Muscle layer of colon (tissue), 2 donors: ENCODE measurements around the gene SCGN.

Experiments
- H3K27ac ChIP-seq: one replicate; pipeline ENCODE4 v1.7.0; 2013; ENCODE audit warnings: low read depth, mild to moderate bottlenecking, low read length, moderate library complexity
- H3K27me3 ChIP-seq, 2 donors: one replicate each; pipeline ENCODE4 v1.7.0; 2013; ENCODE audit warnings: low read length in 2 of 2, mild to moderate bottlenecking in 2 of 2; ENCODE audit not compliant: insufficient read depth in 2 of 2, control insufficient read depth in 1 of 2
- H3K36me3 ChIP-seq: one replicate; pipeline ENCODE4 v1.7.0; 2013; ENCODE audit warnings: mild to moderate bottlenecking, low read length; ENCODE audit not compliant: insufficient read depth
- H3K4me1 ChIP-seq: one replicate; pipeline ENCODE4 v1.7.0; 2013; ENCODE audit warnings: mild to moderate bottlenecking, low read length; ENCODE audit not compliant: insufficient read depth
- H3K4me3 ChIP-seq, 2 donors: one replicate each; pipeline ENCODE4 v1.7.0; 2013; ENCODE audit warnings: low read length in 2 of 2, low read depth in 1 of 2, mild to moderate bottlenecking in 1 of 2, moderate library complexity in 1 of 2
- H3K9ac ChIP-seq: one replicate; pipeline ENCODE4 v1.7.0; 2013; ENCODE audit warnings: low read length
- H3K9me3 ChIP-seq: one replicate; pipeline ENCODE4 v1.7.0; 2013; ENCODE audit warnings: mild to moderate bottlenecking, low read length
- donor health status: abdominal sarcoma.
- donor health status: Adenocarcinoma of cecum.

Gene SCGN

DNA sequence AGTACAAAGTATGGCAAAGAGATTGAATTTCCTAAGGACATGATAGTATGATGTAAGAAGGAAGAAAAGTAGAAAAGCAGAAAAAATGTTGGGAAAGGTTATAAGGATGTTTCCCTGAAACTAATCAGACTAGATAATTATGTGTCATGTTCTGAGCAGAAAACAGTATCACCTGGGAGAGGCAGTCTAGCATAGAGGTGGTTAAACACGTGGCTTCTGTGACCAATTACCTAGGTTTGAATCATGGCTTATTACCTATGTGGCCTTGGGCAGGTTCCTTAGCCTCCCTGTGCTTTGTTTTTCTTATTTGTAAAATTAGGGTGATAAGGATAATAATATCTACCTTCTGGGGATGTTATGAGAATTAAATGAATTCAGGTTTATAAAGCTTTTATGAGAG lies 38.0 kb downstream of the SCGN start:
- Histone ChIP-seq H3K9ac (no peak overlapping the region), H3K36me3 (no peaks in the 10 kb centered on the region), H3K9me3 (no peaks in the 10 kb centered on the region), H3K27me3 (no peaks in the 10 kb centered on the region), H3K4me1 (no peaks in the 10 kb centered on the region), H3K27ac (no peak overlapping the region), H3K4me3 (no peak overlapping the region)

DNA sequence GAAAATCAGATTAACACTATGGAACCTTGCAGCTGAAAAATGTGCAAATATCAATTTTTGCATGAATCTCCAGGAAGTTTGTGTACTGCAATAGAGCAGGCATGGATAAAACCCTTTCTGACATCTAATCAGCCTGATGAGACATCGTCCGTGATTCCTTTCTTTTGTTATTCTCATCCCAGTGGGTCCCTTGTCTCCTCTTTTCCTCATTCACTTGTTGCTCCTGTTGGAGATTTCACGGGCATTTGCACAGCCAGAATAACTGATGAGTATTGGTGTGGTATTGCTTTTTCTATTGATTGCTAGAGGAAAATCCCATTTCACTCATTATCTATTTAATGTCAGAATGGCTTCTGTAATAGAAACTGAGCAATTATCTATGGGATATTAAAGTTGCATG lies 39.9 kb downstream of the SCGN start:
- H3K36me3 ChIP-seq = no peaks in the 10 kb centered on the region
- no peak overlapping the region for H3K9ac ChIP-seq
- no peaks in the 10 kb centered on the region for H3K4me1 ChIP-seq
- no peak overlapping the region for H3K4me3 ChIP-seq
- H3K27me3 ChIP-seq = no peaks in the 10 kb centered on the region
- H3K27ac ChIP-seq = no peak overlapping the region
- no peaks in the 10 kb centered on the region for H3K9me3 ChIP-seq

DNA sequence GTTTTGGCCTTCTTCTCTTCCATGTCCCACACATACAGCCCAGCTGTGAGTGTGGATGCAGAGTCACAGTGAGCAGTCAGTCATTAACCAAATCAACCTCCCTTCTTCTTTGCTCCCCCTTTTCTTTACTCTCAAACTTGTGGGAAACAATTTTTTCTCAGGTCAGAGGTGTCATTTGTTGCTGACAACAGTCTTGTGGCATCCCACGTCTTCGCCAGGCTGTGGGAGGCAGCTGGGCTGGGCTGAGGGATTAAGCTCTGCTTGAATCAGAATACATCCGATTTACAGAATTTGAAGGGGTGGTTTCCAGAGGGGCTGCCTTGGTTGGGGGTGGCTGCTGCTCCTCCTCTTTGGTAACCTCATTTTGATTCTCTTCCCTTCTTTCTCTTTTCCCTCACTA lies 40.5 kb downstream of the SCGN start:
- Histone ChIP-seq H3K4me1 (no peaks in the 10 kb centered on the region), H3K27ac (no peak overlapping the region), H3K27me3 (no peaks in the 10 kb centered on the region)

DNA sequence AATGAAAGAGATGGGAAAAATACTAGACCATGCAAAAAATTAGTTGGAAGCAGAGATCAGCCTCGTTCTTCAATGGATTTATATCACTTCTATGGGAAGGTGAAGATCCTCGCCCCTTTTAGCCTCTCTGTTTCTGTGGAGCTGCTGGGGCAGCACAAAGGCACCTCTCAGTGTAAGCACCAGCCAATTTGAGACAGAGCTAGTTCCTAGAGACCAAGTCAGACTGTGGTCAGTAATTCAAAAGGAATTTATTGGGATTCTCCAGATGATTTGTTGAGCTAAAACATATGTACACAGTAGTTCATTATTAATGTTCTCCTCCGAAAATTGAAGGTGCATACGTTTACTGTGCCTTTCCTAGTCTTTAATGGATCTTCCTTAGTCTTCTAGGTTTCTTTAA lies 42.4 kb downstream of the SCGN start:
- Histone ChIP-seq H3K36me3 (no peaks in the 10 kb centered on the region), H3K4me3 (no peak overlapping the region), H3K27me3 (no peaks in the 10 kb centered on the region), H3K9me3 (no peaks in the 10 kb centered on the region), H3K9ac (no peak overlapping the region), H3K4me1 (no peaks in the 10 kb centered on the region), H3K27ac (no peak overlapping the region)

More for the DNA sequence above, 40.5 kb downstream of the SCGN start:
- Histone ChIP-seq H3K9me3 (no peaks in the 10 kb centered on the region), H3K9ac (no peak overlapping the region), H3K36me3 (no peaks in the 10 kb centered on the region), H3K4me3 (no peak overlapping the region)

DNA sequence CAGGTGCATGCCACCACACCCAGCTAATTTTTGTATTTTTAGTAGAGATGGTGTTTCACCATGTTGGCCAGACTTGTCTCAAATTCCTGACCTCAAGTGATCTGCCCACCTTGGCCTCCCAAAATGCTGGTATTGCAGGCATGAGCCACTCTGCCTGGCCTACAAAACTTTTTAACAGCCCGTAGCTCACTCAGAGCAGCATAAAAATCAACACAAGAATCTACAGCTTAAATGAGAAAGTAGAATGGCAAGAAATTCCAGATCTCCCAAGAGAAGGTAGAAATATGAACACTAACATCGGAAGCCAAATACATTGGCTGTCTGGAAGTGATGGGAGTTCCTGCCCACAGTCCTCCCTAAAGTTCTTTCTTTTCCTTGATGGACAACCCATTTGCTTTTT lies 43.7 kb downstream of the SCGN start:
- H3K27me3 ChIP-seq = no peaks in the 10 kb centered on the region
- H3K9ac ChIP-seq = no peak overlapping the region
- no peaks in the 10 kb centered on the region for H3K4me1 ChIP-seq
- H3K9me3 ChIP-seq = no peaks in the 10 kb centered on the region
- no peaks in the 10 kb centered on the region for H3K36me3 ChIP-seq
- H3K4me3 ChIP-seq = no peak overlapping the region
- H3K27ac ChIP-seq = no peak overlapping the region

DNA sequence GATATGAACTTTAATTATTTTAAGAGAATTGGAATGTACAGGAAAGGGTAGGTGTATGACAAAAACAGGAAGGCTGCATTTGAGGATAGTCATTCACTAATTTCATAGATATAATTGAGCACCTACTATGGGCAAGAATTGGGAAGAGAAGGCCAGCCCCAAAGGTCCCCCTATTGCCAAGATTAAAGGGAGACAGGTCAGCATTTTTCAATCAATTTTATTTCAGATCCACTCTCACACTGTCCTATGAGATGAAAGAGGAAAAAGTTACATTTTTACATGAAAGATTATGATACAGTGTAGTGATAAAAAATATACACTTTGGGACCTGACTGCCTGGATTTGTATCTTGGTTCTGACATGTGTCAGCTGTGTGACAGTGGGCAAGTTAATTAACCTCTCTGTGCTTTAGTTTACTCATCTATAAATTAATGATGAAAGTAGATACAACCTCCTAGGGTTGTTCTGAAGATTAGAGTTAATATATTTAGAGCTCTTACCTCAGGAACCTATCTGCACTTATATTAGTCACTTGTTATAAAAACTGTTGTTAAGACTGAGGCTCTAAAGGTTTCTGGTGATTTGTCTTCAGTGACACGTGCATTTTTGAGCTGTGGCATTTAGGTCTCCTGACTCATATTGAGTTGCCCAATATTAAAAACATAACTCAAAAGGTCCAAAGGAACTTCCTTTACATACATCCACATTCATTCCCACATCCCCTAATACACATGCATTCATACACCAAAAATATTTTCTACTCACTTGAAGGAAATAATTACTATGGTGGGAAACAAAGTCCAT lies 45.7 kb downstream of the SCGN start:
- H3K4me3 ChIP-seq = no peak overlapping the region
- no peaks in the 10 kb centered on the region for H3K9me3 ChIP-seq
- H3K4me1 ChIP-seq = no peaks in the 10 kb centered on the region
- no peak overlapping the region for H3K27ac ChIP-seq
- H3K27me3 ChIP-seq = no peaks in the 10 kb centered on the region
- H3K9ac ChIP-seq = no peak overlapping the region
- H3K36me3 ChIP-seq = no peaks in the 10 kb centered on the region

DNA sequence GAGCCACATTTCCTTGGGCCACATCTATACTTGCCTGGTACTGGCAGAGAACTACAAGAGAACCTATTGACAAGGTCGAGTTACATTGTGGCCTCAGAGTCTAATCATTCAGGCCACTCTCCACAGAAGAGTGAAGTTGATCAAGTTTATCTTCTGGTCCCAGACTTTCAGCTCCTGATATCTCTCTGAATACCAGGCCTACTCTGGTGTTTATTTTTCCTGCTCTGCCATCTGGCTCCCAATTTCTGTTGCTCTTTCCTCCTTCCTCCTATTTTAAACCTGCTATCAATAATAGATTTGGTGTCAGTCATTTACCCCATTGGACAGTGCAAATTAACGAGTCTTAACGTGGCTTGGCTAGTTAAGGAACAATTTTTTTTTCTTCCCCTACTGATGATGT lies 46.6 kb downstream of the SCGN start:
- Histone ChIP-seq H3K4me3 (no peak overlapping the region), H3K27me3 (no peaks in the 10 kb centered on the region), H3K27ac (no peak overlapping the region), H3K36me3 (no peaks in the 10 kb centered on the region), H3K9me3 (no peaks in the 10 kb centered on the region), H3K4me1 (no peaks in the 10 kb centered on the region), H3K9ac (no peak overlapping the region)

DNA sequence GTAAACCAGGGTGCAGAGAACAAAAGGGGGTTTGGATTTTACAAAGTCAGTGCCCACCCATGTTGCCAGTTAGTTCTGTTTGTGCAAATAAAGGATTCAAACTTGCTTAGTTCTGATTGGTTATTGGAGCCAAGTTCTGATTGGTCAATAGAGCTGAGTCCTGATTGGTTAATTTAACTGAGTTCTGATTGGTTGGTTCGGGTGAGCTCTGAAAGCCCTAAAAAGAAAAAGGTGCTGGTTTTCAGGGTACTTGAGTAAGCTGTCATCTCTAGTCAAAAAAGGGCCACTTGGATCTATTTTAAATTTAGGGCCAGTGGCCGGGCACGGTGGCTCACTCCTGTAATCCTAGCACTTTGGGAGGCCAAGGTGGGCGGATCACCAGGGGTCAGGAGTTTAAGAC lies 47.6 kb downstream of the SCGN start:
- no peaks in the 10 kb centered on the region for H3K36me3 ChIP-seq
- no peak overlapping the region for H3K9ac ChIP-seq
- H3K4me1 ChIP-seq = no peaks in the 10 kb centered on the region
- H3K27me3 ChIP-seq = no peaks in the 10 kb centered on the region
- no peak overlapping the region for H3K4me3 ChIP-seq
- H3K27ac ChIP-seq = no peak overlapping the region
- H3K9me3 ChIP-seq = no peaks in the 10 kb centered on the region

DNA sequence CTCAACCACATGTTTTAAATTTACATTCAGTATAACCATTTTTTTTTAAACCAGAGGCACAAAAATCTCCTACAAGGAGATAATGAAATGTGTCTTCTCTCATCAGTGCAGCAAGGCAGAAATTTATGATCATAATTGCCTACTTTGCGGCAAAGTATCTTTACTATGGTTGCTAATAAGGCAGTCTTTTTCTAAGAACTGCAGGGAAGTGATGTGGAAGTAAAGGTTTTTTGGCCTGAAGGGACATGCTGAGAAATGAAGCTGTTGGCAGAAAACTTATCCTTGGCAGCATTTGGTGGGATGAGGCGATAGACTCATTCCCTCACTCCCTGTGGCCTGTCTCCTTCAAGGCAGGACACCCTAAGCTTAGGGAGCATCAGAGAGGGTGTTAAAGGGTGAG lies 48.7 kb downstream of the SCGN start:
- Histone ChIP-seq H3K4me3 (no peak overlapping the region), H3K36me3 (no peaks in the 10 kb centered on the region), H3K4me1 (no peaks in the 10 kb centered on the region), H3K27me3 (no peaks in the 10 kb centered on the region), H3K9ac (no peak overlapping the region), H3K9me3 (no peaks in the 10 kb centered on the region), H3K27ac (no peak overlapping the region)

DNA sequence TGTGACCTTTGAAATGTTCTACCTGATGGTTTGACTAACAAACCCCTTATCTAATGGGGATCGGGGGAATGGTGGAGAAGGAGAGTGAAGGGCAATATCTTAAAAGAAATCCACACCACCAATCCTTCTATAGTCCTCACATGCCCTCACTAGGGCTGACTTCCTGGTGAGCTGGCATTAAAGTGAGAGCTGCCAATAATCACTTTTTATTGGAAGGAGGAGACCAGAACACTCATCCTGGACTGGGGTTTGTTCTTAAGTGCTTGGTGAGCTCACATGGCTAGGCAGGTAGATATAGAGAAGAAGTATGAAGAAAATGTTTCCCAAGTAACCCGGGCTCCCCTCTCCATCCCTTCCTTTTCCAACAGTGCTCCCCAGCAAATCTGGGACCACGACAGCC lies 49.8 kb downstream of the SCGN start:
- no peak overlapping the region for H3K9ac ChIP-seq

DNA sequence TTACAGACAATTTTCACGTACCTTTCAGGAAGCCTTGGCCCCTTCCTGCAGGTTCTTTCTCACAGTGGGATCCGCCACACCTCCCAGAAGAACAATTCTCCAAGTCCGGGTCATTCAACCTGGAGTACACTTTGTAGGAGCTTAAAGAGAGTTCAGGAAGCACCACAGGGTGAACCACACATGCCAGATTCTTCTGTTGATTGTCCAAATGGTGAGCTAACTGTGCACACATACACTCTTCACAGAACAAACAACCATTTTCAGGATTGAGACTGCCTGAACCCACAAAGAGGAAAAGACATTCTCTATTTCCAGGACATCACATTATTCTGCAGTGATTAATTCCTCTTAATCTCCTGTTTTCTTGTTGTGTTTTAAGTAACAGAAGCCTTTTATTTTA lies 51.0 kb downstream of the SCGN start:
- no peak overlapping the region for H3K4me3 ChIP-seq
- H3K36me3 ChIP-seq = no peaks in the 10 kb centered on the region
- H3K27ac ChIP-seq = no peak overlapping the region
- no peaks in the 10 kb centered on the region for H3K9me3 ChIP-seq
- no peaks in the 10 kb centered on the region for H3K4me1 ChIP-seq
- no peaks in the 10 kb centered on the region for H3K27me3 ChIP-seq
- no peak overlapping the region for H3K9ac ChIP-seq

More for the DNA sequence above, 49.8 kb downstream of the SCGN start:
- Histone ChIP-seq H3K9me3 (no peaks in the 10 kb centered on the region), H3K27me3 (no peaks in the 10 kb centered on the region), H3K36me3 (no peaks in the 10 kb centered on the region), H3K4me1 (no peaks in the 10 kb centered on the region), H3K4me3 (no peak overlapping the region), H3K27ac (no peak overlapping the region)

DNA sequence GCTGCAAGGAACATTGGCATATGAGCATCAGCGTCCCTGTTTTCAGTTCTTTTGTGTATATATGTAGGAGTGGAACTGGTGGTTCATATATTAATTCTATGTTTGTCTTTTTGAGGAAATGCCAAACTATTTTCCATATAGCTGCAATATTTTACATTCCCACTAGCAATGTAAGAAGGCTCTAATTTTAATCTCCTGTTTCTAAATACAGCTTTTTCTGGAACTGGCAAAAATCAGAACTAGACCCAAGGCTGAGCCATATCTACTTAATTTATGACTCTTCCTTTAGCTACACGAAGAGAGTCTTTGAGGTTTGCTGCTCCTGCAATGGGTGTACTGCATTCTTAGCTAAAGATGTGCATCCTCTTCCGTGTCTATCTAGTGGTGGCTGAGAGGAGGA lies 52.0 kb downstream of the SCGN start:
- no peak overlapping the region for H3K27ac ChIP-seq
- H3K4me1 ChIP-seq = no peaks in the 10 kb centered on the region
- no peaks in the 10 kb centered on the region for H3K36me3 ChIP-seq
- no peak overlapping the region for H3K9ac ChIP-seq
- H3K9me3 ChIP-seq = no peaks in the 10 kb centered on the region
- H3K4me3 ChIP-seq = no peak overlapping the region
- H3K27me3 ChIP-seq = no peaks in the 10 kb centered on the region
